Fibroblast of the aortic adventitia (primary cell): ENCODE measurements around the gene SPDEF. TPM values are rescaled to one million over a fixed set of nuclear protein-coding genes. Genes with fewer than 3 reads are reported as not detected.

ENCODE experiments used
- DNase-seq: peaks from one replicate; pipeline ENCODE4 v3.0.0-alpha.2; 2010; ENCODE audit warnings: low read depth
- H3K4me3 ChIP-seq: 2 replicates; pipeline ENCODE4 v1.5.1; 2011; ENCODE audit warnings: low read depth, mild to moderate bottlenecking, control low read depth, low read length, moderate library complexity
- CTCF ChIP-seq: IDR thresholded peaks from 2 replicates; pipeline ENCODE4 v1.5.1; 2011; ENCODE audit warnings: mild to moderate bottlenecking, low read length, control low read depth, inconsistent platforms; ENCODE audit not compliant: insufficient read depth
- total RNA-seq: library from RNA; depleted of rRNA; stranded (reverse); fragments of >200 nt; gene quantifications from 2 replicates; pipeline ENCODE4 v1.2.3, GENCODE V29; 2012; ENCODE audit warnings: low replicate concordance

The SPDEF gene
- total RNA-seq, 1 donor, result not detected

- DNase-seq, result no peak
- no peak for TF ChIP-seq CTCF
- no peak overlapping the region for H3K4me3 ChIP-seq
These were observed 8.1 kb upstream of the SPDEF start for GRCh38 chr6:34564181-34564580.

GRCh38 chr6:34563513-34563870 is 7.4 kb upstream of the SPDEF start:
- DNase-seq, result no peak
- no peak for TF ChIP-seq CTCF
- H3K4me3 ChIP-seq, result no peak overlapping the region

- H3K4me3 ChIP-seq, result no peak overlapping the region
- TF ChIP-seq CTCF, result no peak
- no peak for DNase-seq
These were observed 6.9 kb upstream of the SPDEF start for GRCh38 chr6:34562861-34563512.

- no peak overlapping the region for H3K4me3 ChIP-seq
- no peak for DNase-seq
- TF ChIP-seq CTCF, result no peak
These were observed 6.2 kb upstream of the SPDEF start for GRCh38 chr6:34562350-34562749.

- no peak for DNase-seq
- H3K4me3 ChIP-seq, result no peak overlapping the region
- TF ChIP-seq CTCF, result no peak
These were observed 5.0 kb upstream of the SPDEF start for GRCh38 chr6:34561227-34561530.

GRCh38 chr6:34560366-34561226 is 4.5 kb upstream of the SPDEF start:
- TF ChIP-seq CTCF, result no peak
- DNase-seq, result peak; percentile 20
- H3K4me3 ChIP-seq, result no peak overlapping the region
